ENCODE data around the gene C10orf90.

The C10orf90 gene

DNA sequence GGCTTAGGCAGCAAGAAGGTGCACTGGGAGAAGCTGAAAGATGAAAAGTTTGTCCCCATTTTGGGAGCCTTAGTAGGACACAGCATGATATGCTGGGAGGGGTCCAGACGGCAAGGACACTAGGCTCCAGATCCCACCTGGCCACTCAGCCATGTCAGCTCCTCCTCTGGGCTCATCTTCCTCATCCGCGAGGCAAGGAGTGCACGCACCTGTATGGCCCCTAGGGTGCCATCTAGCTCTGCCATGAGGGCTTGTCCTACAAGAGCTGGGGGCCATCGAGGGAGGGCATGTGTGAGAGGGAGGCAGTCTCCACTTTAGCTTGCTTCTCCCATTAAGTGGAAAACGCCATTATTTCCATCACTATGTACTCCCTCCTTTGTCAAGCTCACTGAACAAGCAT lies 146.0 kb downstream of the C10orf90 start:
- Mint-ChIP-seq H3K4me3 (no peak overlapping the region), H3K27me3 (no peaks in the 10 kb centered on the region), H3K9me3 (no peaks in the 10 kb centered on the region), H3K27ac (no peak overlapping the region), H3K36me3 (no peaks in the 10 kb centered on the region), H3K4me1 (no peaks in the 10 kb centered on the region)
- peak; percentile 16 for ATAC-seq

DNA sequence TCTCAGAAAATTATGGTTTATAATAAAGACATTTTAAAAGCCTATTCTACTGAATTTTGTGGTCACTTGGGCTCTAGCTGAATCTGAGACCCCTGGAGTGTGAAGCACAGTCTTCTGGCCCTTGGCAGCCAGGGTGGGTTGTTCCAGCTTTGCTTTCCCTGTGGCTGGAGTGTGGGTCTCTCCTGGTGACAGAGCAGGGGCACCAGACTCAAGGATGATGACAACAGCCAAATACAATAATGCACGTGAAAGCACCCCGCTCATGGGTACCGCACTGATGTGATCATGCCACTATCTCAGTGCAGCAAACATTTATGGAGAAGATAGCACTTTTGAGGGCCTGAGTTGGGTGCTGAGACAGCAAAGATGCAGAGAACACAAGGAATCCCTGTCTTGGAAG lies 147.4 kb downstream of the C10orf90 start:
- no peaks in the 10 kb centered on the region for H3K9me3 Mint-ChIP-seq
- H3K36me3 Mint-ChIP-seq = no peaks in the 10 kb centered on the region
- no peaks in the 10 kb centered on the region for H3K4me1 Mint-ChIP-seq
- ATAC-seq = no peak
- H3K27me3 Mint-ChIP-seq = no peaks in the 10 kb centered on the region
- no peak overlapping the region for H3K4me3 Mint-ChIP-seq
- H3K27ac Mint-ChIP-seq = no peak overlapping the region

DNA sequence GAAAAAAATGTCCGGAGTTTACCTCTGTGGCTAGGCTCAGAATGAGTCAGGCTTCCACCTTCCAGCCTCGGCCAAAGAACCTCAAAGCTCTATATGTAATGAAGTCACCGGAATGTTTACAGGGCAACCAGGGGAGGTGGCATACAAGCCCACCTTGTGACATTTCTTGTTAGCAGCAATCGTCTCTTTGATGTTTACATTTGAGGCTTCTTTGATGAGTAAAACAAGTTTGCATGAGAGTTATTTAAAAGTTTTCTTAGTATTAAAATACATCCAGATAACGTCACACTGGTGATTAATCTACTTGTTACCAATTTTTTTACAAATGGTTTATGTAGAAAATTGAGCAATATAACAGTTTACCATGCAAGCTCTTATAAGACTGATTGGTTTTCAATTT lies 149.1 kb downstream of the C10orf90 start:
- no peaks in the 10 kb centered on the region for H3K4me1 Mint-ChIP-seq
- H3K27ac Mint-ChIP-seq = no peak overlapping the region
- H3K36me3 Mint-ChIP-seq = no peaks in the 10 kb centered on the region

DNA sequence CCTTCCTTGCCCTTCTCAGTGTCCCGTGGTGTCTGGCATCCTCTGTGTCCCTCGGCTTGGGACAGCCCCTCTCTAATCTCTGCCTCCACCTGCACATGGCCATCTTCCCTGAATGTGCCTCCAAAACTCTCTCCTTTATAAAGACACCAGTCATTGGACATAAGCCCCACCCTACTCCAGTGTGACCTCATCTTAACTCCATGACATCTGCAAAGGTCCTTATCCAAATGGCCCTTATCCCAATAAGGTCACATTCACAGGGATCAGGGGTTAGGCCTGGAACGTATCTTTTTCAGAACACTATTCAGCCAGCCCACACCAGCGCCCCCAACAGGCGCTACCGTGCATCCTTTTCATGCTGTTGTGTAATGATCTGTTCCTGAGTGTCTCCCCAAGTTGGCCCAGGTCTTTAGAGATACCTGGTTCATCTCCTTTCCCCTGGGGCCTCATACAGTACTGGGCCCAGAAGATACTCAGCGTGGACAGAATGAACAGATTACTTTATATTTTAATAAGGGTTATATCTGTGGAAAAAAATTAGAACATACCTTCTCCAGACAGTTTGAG lies 149.7 kb downstream of the C10orf90 start:
- ATAC-seq = no peak
- Mint-ChIP-seq H3K27me3 (no peaks in the 10 kb centered on the region), H3K9me3 (no peaks in the 10 kb centered on the region), H3K27ac (no peak overlapping the region), H3K36me3 (no peaks in the 10 kb centered on the region), H3K4me1 (no peaks in the 10 kb centered on the region), H3K4me3 (no peak overlapping the region)

More for the DNA sequence above, 149.1 kb downstream of the C10orf90 start:
- H3K9me3 Mint-ChIP-seq = no peaks in the 10 kb centered on the region
- H3K27me3 Mint-ChIP-seq = no peaks in the 10 kb centered on the region
- ATAC-seq = no peak
- H3K4me3 Mint-ChIP-seq = no peak overlapping the region

DNA sequence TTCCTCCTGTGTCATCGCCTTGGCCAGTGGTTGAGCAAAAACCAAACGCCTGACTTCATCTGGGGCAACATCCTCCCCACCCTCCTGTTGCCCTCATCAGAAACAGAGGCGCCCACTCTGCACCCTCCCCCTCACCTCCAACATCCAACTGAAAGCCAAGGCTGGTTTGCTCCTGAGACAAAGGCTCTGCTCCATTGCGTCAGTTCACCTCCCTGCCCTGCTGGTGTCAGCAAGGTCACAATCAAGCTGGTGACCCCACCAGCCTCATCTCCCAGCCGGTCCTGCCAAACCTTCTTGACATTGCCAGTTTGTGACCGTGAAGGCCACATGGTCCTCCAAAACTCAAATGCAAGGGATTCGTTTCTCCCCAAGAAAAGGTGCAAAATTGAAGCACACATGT lies 150.5 kb downstream of the C10orf90 start:
- no peaks in the 10 kb centered on the region for H3K27me3 Mint-ChIP-seq
- H3K9me3 Mint-ChIP-seq = no peaks in the 10 kb centered on the region
- no peaks in the 10 kb centered on the region for H3K36me3 Mint-ChIP-seq
- no peak overlapping the region for H3K27ac Mint-ChIP-seq
- H3K4me1 Mint-ChIP-seq = no peaks in the 10 kb centered on the region
- H3K4me3 Mint-ChIP-seq = no peak overlapping the region
- no peak for ATAC-seq

DNA sequence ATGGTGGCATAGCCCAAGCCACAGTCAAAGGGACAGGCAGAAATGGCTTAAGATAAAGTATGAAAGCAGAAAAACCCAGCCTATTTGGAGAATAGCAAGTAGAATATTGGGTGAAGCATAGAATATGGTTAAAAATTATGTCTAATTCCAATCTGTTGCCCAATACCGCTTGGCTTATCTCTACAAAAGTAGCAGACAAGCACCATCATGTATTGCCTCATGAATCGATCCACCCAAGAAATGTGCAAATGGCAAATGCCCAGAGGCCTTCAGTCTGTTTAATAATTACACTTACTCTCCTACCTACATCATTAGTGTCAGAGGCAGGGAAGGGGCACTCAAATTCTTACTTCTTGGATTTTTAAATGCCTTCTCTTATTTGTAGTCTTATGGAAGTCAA lies 151.3 kb downstream of the C10orf90 start:
- H3K27ac Mint-ChIP-seq = no peak overlapping the region
- no peaks in the 10 kb centered on the region for H3K9me3 Mint-ChIP-seq
- H3K4me1 Mint-ChIP-seq = no peaks in the 10 kb centered on the region
- H3K36me3 Mint-ChIP-seq = no peaks in the 10 kb centered on the region
- H3K27me3 Mint-ChIP-seq = no peaks in the 10 kb centered on the region
- ATAC-seq = no peak
- no peak overlapping the region for H3K4me3 Mint-ChIP-seq

DNA sequence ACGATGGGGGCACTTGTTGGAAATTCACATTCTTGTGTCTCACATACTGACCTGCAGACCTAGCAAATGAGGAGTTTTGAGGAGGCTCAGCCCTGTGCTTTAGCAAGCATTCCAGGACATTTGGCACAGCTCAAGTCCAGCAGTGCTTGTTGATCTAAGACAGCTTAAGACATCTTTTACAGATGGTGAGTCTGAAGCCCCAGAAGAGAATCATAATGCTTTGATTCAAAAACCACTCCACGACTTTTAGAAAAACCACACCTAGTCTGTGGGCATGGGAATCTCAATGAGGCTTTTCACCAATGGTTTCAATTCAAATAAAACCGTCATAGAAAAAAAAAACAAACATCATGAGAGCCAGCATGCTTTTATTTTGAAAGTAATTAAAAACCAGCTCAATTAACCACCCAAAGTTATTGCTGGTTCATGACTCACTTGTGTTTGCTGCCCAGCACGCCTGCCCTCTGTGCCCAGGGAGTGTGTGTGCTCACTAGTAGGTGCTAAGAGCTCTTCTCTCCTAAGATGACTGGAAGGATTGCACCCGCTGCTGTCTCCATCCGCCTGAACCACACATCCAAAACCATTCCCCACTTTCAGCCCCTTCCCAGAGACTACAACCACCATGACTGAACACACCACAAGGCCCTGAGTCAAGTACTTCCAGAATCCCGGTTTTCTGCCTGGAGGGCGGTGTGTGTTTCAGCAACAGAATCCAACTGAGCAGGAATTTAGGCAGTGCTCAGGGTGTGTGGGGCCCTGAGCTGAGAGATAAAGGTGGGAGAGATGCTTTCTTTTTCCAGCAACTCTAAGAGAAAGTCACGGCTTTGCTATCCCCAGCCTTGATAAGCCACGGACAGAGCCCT lies 152.0 kb downstream of the C10orf90 start:
- no peaks in the 10 kb centered on the region for H3K27me3 Mint-ChIP-seq
- H3K36me3 Mint-ChIP-seq = no peaks in the 10 kb centered on the region
- H3K4me3 Mint-ChIP-seq = no peak overlapping the region
- no peaks in the 10 kb centered on the region for H3K9me3 Mint-ChIP-seq
- ATAC-seq = no peak
- no peaks in the 10 kb centered on the region for H3K4me1 Mint-ChIP-seq
- H3K27ac Mint-ChIP-seq = no peak overlapping the region

DNA sequence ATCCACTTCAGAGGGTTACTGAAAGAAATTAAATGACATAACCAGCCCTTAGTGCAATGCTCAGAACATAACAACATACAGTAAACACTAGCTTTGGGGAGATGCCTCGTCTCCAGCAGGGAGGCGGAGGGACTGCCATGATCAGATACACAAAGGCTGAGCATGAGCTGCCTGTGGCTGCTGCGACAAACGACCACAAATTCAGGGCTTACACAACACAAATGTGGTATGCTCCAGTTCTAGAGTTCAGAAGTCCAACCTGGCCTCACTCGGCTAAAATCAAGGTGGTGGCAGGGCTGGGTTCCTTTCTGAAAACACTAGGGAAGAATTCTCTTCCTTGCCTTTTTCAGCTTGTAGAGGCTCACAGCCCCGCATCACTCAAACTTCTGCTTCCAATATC lies 154.0 kb downstream of the C10orf90 start:
- Mint-ChIP-seq H3K27ac (no peak overlapping the region), H3K9me3 (no peaks in the 10 kb centered on the region), H3K36me3 (no peaks in the 10 kb centered on the region), H3K4me1 (no peaks in the 10 kb centered on the region), H3K27me3 (no peaks in the 10 kb centered on the region), H3K4me3 (no peak overlapping the region)
- ATAC-seq = no peak

DNA sequence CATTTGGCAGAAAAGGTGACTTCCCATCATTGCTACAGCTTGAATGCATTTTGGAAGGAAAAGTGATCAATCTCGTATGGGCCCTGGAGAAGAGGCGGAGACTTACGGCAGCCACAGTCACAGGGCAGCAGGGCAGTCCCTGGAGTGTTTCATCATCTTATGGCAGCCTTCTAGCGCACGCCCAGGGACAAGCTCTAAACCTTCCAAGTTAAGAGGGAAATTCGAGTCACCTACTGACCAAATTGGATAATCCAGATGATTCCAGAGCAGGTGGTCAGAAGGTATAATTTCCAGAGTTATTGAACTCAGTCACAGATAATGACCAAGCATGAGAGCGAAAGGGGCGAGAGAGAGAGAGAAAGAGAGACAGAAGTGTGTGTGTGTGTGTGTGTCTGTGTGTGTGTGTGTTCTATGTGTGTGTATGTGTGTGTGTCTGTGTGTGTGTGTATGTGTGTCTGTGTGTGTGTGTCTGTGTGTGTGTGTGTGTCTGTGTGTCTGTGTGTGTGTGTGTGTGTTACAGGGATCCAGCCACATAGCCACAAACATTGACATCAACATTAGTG lies 158.5 kb downstream of the C10orf90 start:
- no peak overlapping the region for H3K27ac Mint-ChIP-seq
- H3K36me3 Mint-ChIP-seq = no peaks in the 10 kb centered on the region
- H3K9me3 Mint-ChIP-seq = no peaks in the 10 kb centered on the region
- no peaks in the 10 kb centered on the region for H3K4me1 Mint-ChIP-seq
- H3K4me3 Mint-ChIP-seq = no peak overlapping the region
- H3K27me3 Mint-ChIP-seq = no peaks in the 10 kb centered on the region
- no peak for ATAC-seq

DNA sequence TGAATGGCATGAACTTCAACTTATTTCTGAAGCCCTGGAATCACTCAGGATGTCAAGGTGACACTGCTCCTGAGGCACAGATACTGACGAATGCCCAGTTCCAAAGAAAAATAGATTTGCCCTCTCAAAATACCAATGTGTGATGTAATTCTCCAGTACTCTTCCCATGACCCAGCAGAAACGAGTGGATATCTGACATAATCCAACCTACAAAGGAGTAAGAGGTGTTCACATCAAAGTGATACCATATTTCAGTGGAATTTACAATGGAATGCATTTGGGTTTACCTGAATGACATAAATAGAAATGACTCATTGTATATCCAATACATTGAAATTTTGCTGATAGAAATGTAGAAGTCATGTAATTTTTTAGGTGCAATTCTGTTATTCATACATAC lies 161.3 kb downstream of the C10orf90 start:
- H3K36me3 Mint-ChIP-seq = no peaks in the 10 kb centered on the region
- no peaks in the 10 kb centered on the region for H3K27me3 Mint-ChIP-seq
- H3K27ac Mint-ChIP-seq = no peak overlapping the region
- H3K9me3 Mint-ChIP-seq = no peaks in the 10 kb centered on the region
- H3K4me3 Mint-ChIP-seq = no peak overlapping the region
- no peak for ATAC-seq
- peaks cover under 1% of the 10 kb centered on the region for H3K4me1 Mint-ChIP-seq

DNA sequence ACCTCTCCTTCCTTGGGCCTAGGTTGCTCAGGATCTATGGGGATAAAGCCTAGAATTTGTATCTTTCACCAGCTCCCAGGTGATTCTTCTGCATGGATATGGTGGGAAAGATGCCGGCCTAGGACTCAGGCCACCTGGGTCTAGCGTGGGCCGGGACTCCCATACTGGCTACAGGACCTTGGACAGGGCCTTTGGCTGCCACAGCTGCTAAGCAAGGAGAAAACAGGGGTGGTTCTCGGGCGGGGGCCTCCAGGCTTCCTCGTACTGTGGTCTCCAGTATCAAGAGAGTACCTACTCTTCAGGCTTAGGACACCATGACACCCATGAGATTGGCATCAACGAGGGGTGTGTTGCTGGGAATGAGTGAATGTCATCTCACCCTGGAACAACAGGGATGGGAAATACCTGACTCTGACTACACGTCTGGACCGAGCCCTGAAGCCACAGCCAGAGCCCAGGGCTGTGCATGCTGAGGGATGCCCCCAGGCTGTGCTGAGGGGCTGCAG lies 161.9 kb downstream of the C10orf90 start:
- Mint-ChIP-seq H3K9me3 (no peaks in the 10 kb centered on the region), H3K27ac (no peak overlapping the region), H3K4me3 (no peak overlapping the region), H3K36me3 (no peaks in the 10 kb centered on the region), H3K4me1 (peaks cover 4% of the 10 kb centered on the region), H3K27me3 (no peaks in the 10 kb centered on the region)
- no peak for ATAC-seq

DNA sequence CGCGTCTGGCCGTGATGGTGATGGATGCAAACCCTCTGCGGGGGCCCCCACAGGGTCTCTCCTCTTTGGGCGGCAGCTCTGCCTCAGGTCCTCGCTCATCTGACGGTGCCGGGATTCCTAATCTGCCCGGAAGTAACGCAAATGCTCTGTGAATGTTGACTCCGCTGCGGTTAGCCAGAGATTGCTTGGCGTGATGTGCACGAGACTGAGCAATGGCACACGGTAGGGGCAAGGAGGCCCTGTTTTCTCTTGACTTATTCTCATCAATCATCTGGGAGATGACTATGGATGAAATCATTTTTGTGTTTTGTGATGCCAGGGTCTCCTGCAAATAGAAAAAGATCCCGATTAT lies 165.8 kb downstream of the C10orf90 start:
- Mint-ChIP-seq H3K36me3 (no peaks in the 10 kb centered on the region), H3K9me3 (no peaks in the 10 kb centered on the region), H3K4me1 (peaks cover 4% of the 10 kb centered on the region), H3K27me3 (no peaks in the 10 kb centered on the region), H3K27ac (no peak overlapping the region), H3K4me3 (no peak overlapping the region)
- ATAC-seq = no peak

DNA sequence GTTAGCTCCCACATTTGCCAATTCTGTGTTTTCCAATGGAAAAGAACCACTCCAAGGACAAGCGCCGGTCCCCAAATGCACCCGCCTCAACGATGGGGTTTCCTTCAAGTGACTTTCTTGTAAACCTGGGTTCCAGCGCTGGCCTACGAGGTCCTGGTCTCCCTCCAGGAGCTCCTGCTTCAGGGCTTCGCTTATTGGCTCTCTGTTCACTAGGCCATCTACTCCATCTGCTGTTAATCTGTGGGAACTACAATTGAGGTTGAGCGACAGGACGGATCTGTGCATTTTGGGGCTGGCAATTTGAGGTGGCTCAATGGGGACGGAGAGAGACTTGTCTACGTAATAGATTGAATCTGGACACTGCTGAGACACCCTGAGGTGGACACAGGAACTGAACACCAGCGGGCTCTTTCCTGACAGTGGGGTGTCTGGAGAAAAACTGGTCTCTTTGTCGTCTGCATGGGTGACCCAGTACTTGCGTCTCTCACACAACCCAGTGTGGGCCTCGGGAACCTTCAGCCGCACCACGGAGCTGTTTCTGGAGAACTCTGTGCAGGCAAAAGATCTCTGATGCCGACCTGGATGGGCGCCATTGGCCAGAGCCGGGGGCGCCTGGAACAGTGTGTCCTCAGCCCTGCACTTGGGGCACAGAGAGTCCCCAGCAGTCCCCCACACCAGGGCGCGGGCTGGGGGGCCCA lies 166.3 kb downstream of the C10orf90 start:
- Mint-ChIP-seq H3K36me3 (no peaks in the 10 kb centered on the region), H3K4me1 (peaks cover 4% of the 10 kb centered on the region), H3K27ac (no peak overlapping the region), H3K27me3 (no peaks in the 10 kb centered on the region), H3K4me3 (no peak overlapping the region), H3K9me3 (no peaks in the 10 kb centered on the region)
- ATAC-seq = peak; percentile 25

DNA sequence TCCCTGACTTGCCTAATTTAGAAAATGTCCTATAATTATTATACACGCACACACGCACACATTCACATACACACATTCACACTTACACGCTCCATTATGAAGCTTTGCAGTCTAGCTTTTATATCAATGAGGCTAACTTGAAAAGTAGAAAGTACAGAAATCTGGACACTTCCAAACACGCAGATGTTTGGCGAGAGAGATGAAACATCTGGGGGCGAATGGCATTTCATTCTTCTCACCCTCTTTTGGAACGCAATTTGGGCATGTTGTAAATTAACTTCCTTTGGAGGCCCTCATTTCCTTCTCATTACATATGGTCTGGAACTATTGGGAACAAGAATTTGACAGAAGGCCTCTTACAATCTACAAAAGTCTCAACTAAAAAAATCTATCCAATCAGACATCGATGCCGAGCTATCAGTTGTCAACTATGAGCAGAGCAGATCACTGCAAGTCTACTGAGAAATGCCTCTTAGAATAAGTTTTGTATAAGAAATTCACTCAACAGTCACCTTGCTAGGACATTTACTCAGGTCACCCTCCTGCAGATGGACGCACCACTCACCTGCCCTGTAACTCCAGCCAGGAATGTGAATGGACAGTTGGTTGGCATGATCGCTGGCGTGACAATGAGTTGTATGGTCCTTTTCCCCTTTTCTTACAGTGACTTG lies 167.0 kb downstream of the C10orf90 start:
- Mint-ChIP-seq H3K9me3 (no peaks in the 10 kb centered on the region), H3K4me1 (peaks cover 4% of the 10 kb centered on the region), H3K4me3 (no peak overlapping the region), H3K27me3 (no peaks in the 10 kb centered on the region), H3K36me3 (no peaks in the 10 kb centered on the region), H3K27ac (no peak overlapping the region)
- ATAC-seq = no peak

DNA sequence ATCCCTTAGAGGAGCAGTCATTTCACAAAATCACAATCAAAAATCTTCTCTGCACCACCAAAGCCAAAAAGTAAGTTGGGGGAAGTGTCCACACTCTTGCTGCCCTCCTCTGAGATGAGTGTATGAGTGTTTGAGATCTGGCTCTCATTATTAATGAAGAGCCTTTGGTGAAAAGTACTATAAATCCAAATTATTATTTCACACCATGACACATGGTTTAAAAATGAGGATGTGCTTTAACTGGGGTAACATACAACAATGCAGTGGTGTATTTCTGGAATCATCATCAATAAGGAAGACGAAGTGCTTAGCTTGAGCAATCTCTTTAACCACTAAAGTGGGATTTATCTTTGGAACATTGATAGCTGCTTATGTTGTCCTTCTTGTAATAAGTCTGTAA lies 168.1 kb downstream of the C10orf90 start:
- H3K4me3 Mint-ChIP-seq = no peak overlapping the region
- no peaks in the 10 kb centered on the region for H3K9me3 Mint-ChIP-seq
- H3K4me1 Mint-ChIP-seq = peaks cover 4% of the 10 kb centered on the region
- no peak for ATAC-seq
- H3K27ac Mint-ChIP-seq = no peak overlapping the region
- H3K36me3 Mint-ChIP-seq = no peaks in the 10 kb centered on the region
- H3K27me3 Mint-ChIP-seq = no peaks in the 10 kb centered on the region
